HEK293 (cell line): Measurements from ENCODE around the gene C1orf56.
A peak's percentile ranks its signal among the peaks of the same experiment; 100 is the strongest.

ENCODE experiments used
- CTCF ChIA-PET: fragments of 350-600 bp; formaldehyde crosslinking; extraction: SDS; loops from one replicate; lab custom pipeline; 2021; ENCODE audit warnings: antibody characterized with exemption; lab: Yijun Ruan, JAX
- POLR2A ChIA-PET: fragments of 300-600 bp; formaldehyde crosslinking; extraction: SDS; loops from one replicate; lab custom pipeline; 2020; ENCODE audit warnings: antibody characterized with exemption, inconsistent platforms; lab: Yijun Ruan, JAX
- H3K27ac ChIP-seq: fragments of 200-500 bp; sonication (Bioruptor generic); 2 replicates; pipeline ENCODE4 v1.5.1; 2014; ENCODE audit warnings: low read depth, low read length, control low read depth, inconsistent platforms; ENCODE audit errors: extremely low read depth
- H3K36me3 ChIP-seq, 2 experiments: fragments of 200-500 bp in 1 of 2; sonication (Bioruptor generic) in 1 of 2; 1 replicate in 1 of 2; 2 replicates in 1 of 2; pipeline ENCODE4 v1.5.1; 2014 to 2017; ENCODE audit warnings: inconsistent platforms in 2 of 2, low read length in 2 of 2; ENCODE audit not compliant: control insufficient read depth in 2 of 2, insufficient read depth in 1 of 2
- H3K4me1 ChIP-seq: fragments of 200-500 bp; sonication (Bioruptor generic); 2 replicates; pipeline ENCODE4 v1.5.1; 2014; ENCODE audit warnings: mild to moderate bottlenecking, low read length, inconsistent platforms; ENCODE audit not compliant: control insufficient read depth, insufficient read depth
- H3K4me3 ChIP-seq: 2 replicates; pipeline ENCODE4 v1.5.1; 2011; ENCODE audit warnings: low read depth, mild to moderate bottlenecking, control low read depth, low read length, moderate library complexity
- H3K9me3 ChIP-seq: fragments of 200-500 bp; sonication (Bioruptor generic); 2 replicates; pipeline ENCODE4 v1.5.1; 2014; ENCODE audit warnings: low read depth, low read length, inconsistent platforms; ENCODE audit not compliant: control insufficient read depth, insufficient read depth
- ELK4 ChIP-seq: IDR thresholded peaks from 2 replicates; pipeline ENCODE4 v1.6.1; 2011; ENCODE audit warnings: mild to moderate bottlenecking, low read depth, low read length, borderline replicate concordance
- WT1 ChIP-seq: fragments of 450-650 bp; formaldehyde crosslinking; IDR thresholded peaks from 2 replicates; pipeline ENCODE4 v1.5.1; 2016; ENCODE audit warnings: missing biosample characterization, missing genetic modification characterization
- ZBTB17 ChIP-seq: fragments of 450-650 bp; formaldehyde crosslinking; IDR thresholded peaks from 2 replicates; pipeline ENCODE4 v1.5.1; 2016; ENCODE audit warnings: missing biosample characterization, missing genetic modification characterization
- ZBTB20 ChIP-seq: fragments of 450-650 bp; formaldehyde crosslinking; IDR thresholded peaks from 2 replicates; pipeline ENCODE4 v1.5.1; 2016; ENCODE audit warnings: missing biosample characterization, missing genetic modification characterization
- ZBTB26 ChIP-seq: fragments of 450-650 bp; formaldehyde crosslinking; optimal IDR thresholded peaks from 2 replicates; pipeline ENCODE3; 2016; ENCODE audit warnings: missing biosample characterization, mild to moderate bottlenecking, missing genetic modification characterization
- ZBTB48 ChIP-seq: fragments of 450-650 bp; formaldehyde crosslinking; IDR thresholded peaks from 2 replicates; pipeline ENCODE4 v1.5.1; 2016; ENCODE audit warnings: missing biosample characterization, missing genetic modification characterization
- ZBTB8A ChIP-seq: fragments of 450-650 bp; formaldehyde crosslinking; IDR thresholded peaks from 2 replicates; pipeline ENCODE4 v1.5.1; 2016; ENCODE audit warnings: missing biosample characterization, missing genetic modification characterization
- ZEB2 ChIP-seq: fragments of 450-650 bp; formaldehyde crosslinking; IDR thresholded peaks from 2 replicates; pipeline ENCODE4 v1.5.1; 2016; ENCODE audit warnings: missing biosample characterization, missing genetic modification characterization
- ZFP37 ChIP-seq: fragments of 450-650 bp; formaldehyde crosslinking; IDR thresholded peaks from 2 replicates; pipeline ENCODE4 v1.5.1; 2016; ENCODE audit warnings: missing biosample characterization, missing genetic modification characterization
- ZIC2 ChIP-seq: fragments of 450-650 bp; formaldehyde crosslinking; IDR thresholded peaks from 2 replicates; pipeline ENCODE4 v1.5.1; 2016; ENCODE audit warnings: missing biosample characterization, missing genetic modification characterization
- ZNF157 ChIP-seq: fragments of 450-650 bp; formaldehyde crosslinking; IDR thresholded peaks from 2 replicates; pipeline ENCODE4 v1.5.1; 2016; ENCODE audit warnings: missing biosample characterization, missing genetic modification characterization
- ZNF175 ChIP-seq: fragments of 450-650 bp; formaldehyde crosslinking; IDR thresholded peaks from 2 replicates; pipeline ENCODE4 v1.5.1; 2016; ENCODE audit warnings: missing biosample characterization, missing genetic modification characterization
- ZNF2 ChIP-seq: fragments of 450-650 bp; formaldehyde crosslinking; IDR thresholded peaks from 2 replicates; pipeline ENCODE4 v1.5.1; 2016; ENCODE audit warnings: missing biosample characterization, missing genetic modification characterization
- ZNF311 ChIP-seq: fragments of 450-650 bp; formaldehyde crosslinking; IDR thresholded peaks from 2 replicates; pipeline ENCODE4 v1.5.1; 2017; ENCODE audit warnings: missing biosample characterization, missing genetic modification characterization, borderline replicate concordance
- ZNF335 ChIP-seq: fragments of 450-650 bp; formaldehyde crosslinking; conservative IDR thresholded peaks from 2 replicates; pipeline ENCODE4 v1.5.1; 2016; ENCODE audit warnings: missing biosample characterization, missing genetic modification characterization
- ZNF366 ChIP-seq: fragments of 450-650 bp; formaldehyde crosslinking; conservative IDR thresholded peaks from 2 replicates; pipeline ENCODE4 v1.5.1; 2016; ENCODE audit warnings: missing biosample characterization, missing genetic modification characterization
- ZNF404 ChIP-seq: fragments of 450-650 bp; formaldehyde crosslinking; IDR thresholded peaks from 2 replicates; pipeline ENCODE4 v1.5.1; 2017; ENCODE audit warnings: missing biosample characterization, missing genetic modification characterization
- ZNF518A ChIP-seq: fragments of 450-650 bp; formaldehyde crosslinking; conservative IDR thresholded peaks from 2 replicates; pipeline ENCODE4 v1.5.1; 2016; ENCODE audit warnings: low read depth, missing biosample characterization, missing genetic modification characterization
- ZNF600 ChIP-seq: fragments of 450-650 bp; formaldehyde crosslinking; IDR thresholded peaks from 2 replicates; pipeline ENCODE4 v1.5.1; 2016; ENCODE audit warnings: missing biosample characterization, missing genetic modification characterization
- ZNF624 ChIP-seq: fragments of 450-650 bp; formaldehyde crosslinking; IDR thresholded peaks from 2 replicates; pipeline ENCODE4 v1.5.1; 2017; ENCODE audit warnings: missing biosample characterization, missing genetic modification characterization
- ZNF660 ChIP-seq: fragments of 450-650 bp; IDR thresholded peaks from 2 replicates; pipeline ENCODE4 v1.5.1; 2018; ENCODE audit warnings: missing biosample characterization, mild to moderate bottlenecking, missing genetic modification characterization
- ZNF692 ChIP-seq: fragments of 450-650 bp; formaldehyde crosslinking; IDR thresholded peaks from 2 replicates; pipeline ENCODE4 v1.5.1; 2016; ENCODE audit warnings: missing biosample characterization, missing genetic modification characterization
- ZNF792 ChIP-seq: fragments of 450-650 bp; formaldehyde crosslinking; IDR thresholded peaks from 2 replicates; pipeline ENCODE4 v1.5.1; 2016; ENCODE audit warnings: missing biosample characterization, missing genetic modification characterization
- ZSCAN30 ChIP-seq: fragments of 450-650 bp; IDR thresholded peaks from 2 replicates; pipeline ENCODE4 v1.5.1; 2018; ENCODE audit warnings: missing biosample characterization, mild to moderate bottlenecking, missing genetic modification characterization, moderate library complexity

Gene C1orf56

GRCh38 chr1:151043163-151043562, 4.4 kb upstream of the C1orf56 start:
- H3K4me1 ChIP-seq, result no peaks in the 10 kb centered on the region
- H3K36me3 ChIP-seq, result peaks cover 0 to 8% of the 10 kb centered on the region in 2 experiments; a peak in 2 of 3 replicates
- no peak for TF ChIP-seq ZNF404 (tag by site-specific recombination)
- TF ChIP-seq ZNF518A (tag by site-specific recombination), result no peak
- ChIA-PET POLR2A (interaction anchor here (0.6 kb wide), 1 partner anchor 64 kb away, joined by 3 read pairs; no protein-coding TSS in a partner anchor), CTCF (interaction anchor here (0.5 to 1.6 kb wide), 3 partner anchors 18 to 50 kb away, joined by 3 to 7 read pairs (median 3); no protein-coding TSS in a partner anchor)
- no peaks in the 10 kb centered on the region for H3K9me3 ChIP-seq
- H3K4me3 ChIP-seq, result no peak overlapping the region
- no peak overlapping the region for H3K27ac ChIP-seq

GRCh38 chr1:151047925-151048644, 534 bp downstream of the C1orf56 start:
- H3K4me1 ChIP-seq, result no peaks in the 10 kb centered on the region
- CTCF ChIA-PET, result interaction anchor here (0.6 to 2.0 kb wide), 7 partner anchors 9 to 110 kb away, joined by 3 to 15 read pairs (median 4); partner anchors contain the start of genes CDC42SE1 and MLLT11
- peaks cover 0 to 31% of the 10 kb centered on the region in 2 experiments; a peak in 2 of 3 replicates for H3K36me3 ChIP-seq
- H3K9me3 ChIP-seq, result no peaks in the 10 kb centered on the region
- POLR2A ChIA-PET, result interaction anchor here (1.2 to 2.4 kb wide), 6 partner anchors 10 to 42 kb away, joined by 3 to 17 read pairs (median 8); partner anchors contain the start of genes CDC42SE1, MINDY1 and MLLT11
- H3K27ac ChIP-seq, result peak overlapping the region; percentile 81
- H3K4me3 ChIP-seq, result peak overlapping the region; percentile 52
- TF ChIP-seq ZBTB20 (tag by site-specific recombination) (0 out of 2 replicates have a peak, but pooled peaks have one; percentile 81), ZBTB48 (tag by site-specific recombination) (peak; percentile 24; the same call in 1 of the 2 replicates), ZNF660 (no peak), ZFP37 (tag by site-specific recombination) (0 out of 2 replicates have a peak, but pooled peaks have one; percentile 27), ZNF335 (tag by site-specific recombination) (peak; percentile 99), ZNF366 (tag by site-specific recombination) (0 out of 2 replicates have a peak, but pooled peaks have one; percentile 30), ZNF792 (tag by site-specific recombination) (no peak), ZBTB8A (tag by site-specific recombination) (peak; percentile 84), ZSCAN30 (tag by site-specific recombination) (peak; percentile 9; the same call in 1 of the 2 replicates), ZEB2 (tag by site-specific recombination) (peak; percentile 63), WT1 (no peak), ZNF692 (peak; percentile 62), ZNF311 (no peak), ZNF600 (tag by site-specific recombination) (peak; percentile 74), ELK4 (no peak), ZBTB26 (tag by site-specific recombination) (peak; percentile 34), ZNF624 (tag by site-specific recombination) (no peak), ZNF175 (no peak), ZBTB17 (tag by site-specific recombination) (peak; percentile 73), ZIC2 (tag by site-specific recombination) (peak; percentile 12), ZNF2 (tag by site-specific recombination) (peak; percentile 7; the same call in 1 of the 2 replicates), ZNF157 (no peak)
